ENCODE data around the gene PCDHGA8. TPM values are rescaled to one million over a fixed set of nuclear protein-coding genes. Genes with fewer than 3 reads are reported as not detected.
"Not testable (repeated sequence)": the region's sequence is repeated elsewhere in the genome, so short reads cannot be mapped to it uniquely, and the experiment has no call there.

The PCDHGA8 gene
- total and polyA plus RNA-seq, 4 donors, result 0.02 to 0.75 (median 0.13) TPM

DNA sequence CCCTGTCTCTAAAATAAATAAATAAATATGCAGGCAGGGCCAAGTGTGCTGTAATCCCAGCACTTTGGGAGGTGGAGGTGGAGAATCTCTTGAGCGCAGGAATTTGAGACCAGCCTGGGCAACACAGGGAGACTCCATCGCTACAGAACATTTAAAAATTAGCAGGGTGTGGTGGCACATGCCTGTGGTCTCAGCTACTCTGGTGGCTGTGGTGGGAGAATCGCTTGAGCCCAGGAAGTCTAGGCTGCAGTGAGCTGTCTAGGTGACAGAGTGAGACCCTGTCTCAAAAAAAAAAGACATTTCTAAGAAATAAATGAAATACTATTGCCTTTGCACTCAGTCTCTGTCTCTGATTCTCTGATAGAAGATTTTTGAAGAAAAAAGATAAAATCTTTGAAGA, 19.1 kb downstream of the PCDHGA8 start (continued):
- TF ChIP-seq RAD21 (IDR thresholded peaks at IDR 0.05) (no peak), NR2F2 (IDR thresholded peaks at IDR 0.05) (no peak)

DNA sequence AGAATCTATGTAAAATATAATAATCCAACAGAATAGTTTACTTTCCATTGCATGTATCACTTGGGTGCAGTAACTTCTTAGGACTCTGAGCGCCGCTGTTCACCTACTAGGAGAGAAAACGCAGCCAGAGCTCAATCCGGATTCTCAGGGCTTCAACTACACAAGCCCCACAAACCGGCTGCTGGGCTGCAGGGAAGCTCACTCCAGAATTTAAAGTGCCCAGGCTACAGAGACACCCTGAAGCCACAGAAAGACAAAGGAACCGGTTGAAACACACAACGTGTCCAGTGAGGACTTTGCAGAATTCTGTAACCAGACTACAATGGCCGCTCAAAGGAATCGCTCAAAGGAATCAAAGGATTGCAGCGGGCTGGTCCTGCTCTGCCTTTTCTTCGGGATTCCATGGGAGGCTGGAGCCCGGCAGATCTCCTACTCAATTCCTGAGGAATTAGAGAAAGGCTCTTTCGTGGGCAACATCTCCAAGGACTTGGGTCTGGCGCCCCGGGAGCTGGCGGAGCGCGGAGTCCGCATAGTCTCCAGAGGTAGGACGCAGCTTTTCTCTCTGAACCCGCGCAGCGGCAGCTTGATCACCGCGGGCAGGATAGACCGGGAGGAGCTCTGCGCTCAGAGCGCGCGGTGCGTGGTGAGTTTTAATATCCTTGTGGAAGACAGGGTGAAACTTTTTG, 20.6 kb downstream of the PCDHGA8 start, which contains the start of gene PCDHGA10:
TSS of gene PCDHGA10 (plus strand) at position 134 of the 686 bp plus-strand sequence. CDS start at position 323, 189 bp downstream.
- Histone ChIP-seq H3K36me3 (ENCODE audit: control insufficient read depth in 4 of 4, insufficient read depth in 3 of 4, low read depth in 1 of 4, low read length in 3 of 4) (no peaks in the 10 kb centered on the region), H3K27me3 (ENCODE audit: control insufficient read depth in 4 of 4, insufficient read depth in 4 of 4, low read length in 3 of 4) (peaks cover 0 to 2% (median 0%) of the 10 kb centered on the region in 4 donors), H3K9me3 (ENCODE audit: control insufficient read depth in 4 of 4, low read length in 3 of 4) (peaks cover 26 to 63% (median 27%) of the 10 kb centered on the region in 4 donors), H3K9ac (ENCODE audit: low read depth in 1 of 2, low read length in 2 of 2) (peak within 1 kb of the TSS in 1 of 2 donors; percentile 33), H3K4me3 (ENCODE audit: low read depth in 1 of 3, low read length in 3 of 3) (peak within 1 kb of the TSS; percentile 38 to 83 (median 68)), H3K27ac (ENCODE audit: low read depth in 1 of 2, low read length in 2 of 2) (peak within 1 kb of the TSS in 1 of 2 donors; percentile 44), H3K4me1 (ENCODE audit: control insufficient read depth in 4 of 4, insufficient read depth in 4 of 4, low read length in 3 of 4) (peaks cover 0 to 6% (median 2%) of the 10 kb centered on the region in 4 donors)
- TF ChIP-seq HNF4A (conservative IDR thresholded peaks at IDR 0.05), result no peak
- TF ChIP-seq EGR1 (IDR thresholded peaks at IDR 0.05; ENCODE audit: low read depth in 2 of 2), result no peak
- TF ChIP-seq RAD21 (IDR thresholded peaks at IDR 0.05), result peak; percentile 81
- peak; percentile 72 for TF ChIP-seq YY1 (IDR thresholded peaks at IDR 0.05)
- TF ChIP-seq, protein P1, sequence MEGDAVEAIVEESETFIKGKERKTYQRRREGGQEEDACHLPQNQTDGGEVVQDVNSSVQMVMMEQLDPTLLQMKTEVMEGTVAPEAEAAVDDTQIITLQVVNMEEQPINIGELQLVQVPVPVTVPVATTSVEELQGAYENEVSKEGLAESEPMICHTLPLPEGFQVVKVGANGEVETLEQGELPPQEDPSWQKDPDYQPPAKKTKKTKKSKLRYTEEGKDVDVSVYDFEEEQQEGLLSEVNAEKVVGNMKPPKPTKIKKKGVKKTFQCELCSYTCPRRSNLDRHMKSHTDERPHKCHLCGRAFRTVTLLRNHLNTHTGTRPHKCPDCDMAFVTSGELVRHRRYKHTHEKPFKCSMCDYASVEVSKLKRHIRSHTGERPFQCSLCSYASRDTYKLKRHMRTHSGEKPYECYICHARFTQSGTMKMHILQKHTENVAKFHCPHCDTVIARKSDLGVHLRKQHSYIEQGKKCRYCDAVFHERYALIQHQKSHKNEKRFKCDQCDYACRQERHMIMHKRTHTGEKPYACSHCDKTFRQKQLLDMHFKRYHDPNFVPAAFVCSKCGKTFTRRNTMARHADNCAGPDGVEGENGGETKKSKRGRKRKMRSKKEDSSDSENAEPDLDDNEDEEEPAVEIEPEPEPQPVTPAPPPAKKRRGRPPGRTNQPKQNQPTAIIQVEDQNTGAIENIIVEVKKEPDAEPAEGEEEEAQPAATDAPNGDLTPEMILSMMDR (IDR thresholded peaks at IDR 0.05; ENCODE audit: low read depth, low read length, missing input control), result peak; percentile 66
- no peak for TF ChIP-seq RXRA (IDR thresholded peaks at IDR 0.05)
- TF ChIP-seq, protein P2, sequence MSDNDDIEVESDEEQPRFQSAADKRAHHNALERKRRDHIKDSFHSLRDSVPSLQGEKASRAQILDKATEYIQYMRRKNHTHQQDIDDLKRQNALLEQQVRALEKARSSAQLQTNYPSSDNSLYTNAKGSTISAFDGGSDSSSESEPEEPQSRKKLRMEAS (IDR thresholded peaks at IDR 0.05), result no peak
- no peak for TF ChIP-seq GABPA (IDR thresholded peaks at IDR 0.05 in 1 of 2, conservative IDR thresholded peaks at IDR 0.05 in 1 of 2)
- whole genome bisulfite sequencing, result 12% methylated on average over 31 of the region's 31 CpGs
- DNase-seq (ENCODE audit: low spot score), result peak; percentile 50

DNA sequence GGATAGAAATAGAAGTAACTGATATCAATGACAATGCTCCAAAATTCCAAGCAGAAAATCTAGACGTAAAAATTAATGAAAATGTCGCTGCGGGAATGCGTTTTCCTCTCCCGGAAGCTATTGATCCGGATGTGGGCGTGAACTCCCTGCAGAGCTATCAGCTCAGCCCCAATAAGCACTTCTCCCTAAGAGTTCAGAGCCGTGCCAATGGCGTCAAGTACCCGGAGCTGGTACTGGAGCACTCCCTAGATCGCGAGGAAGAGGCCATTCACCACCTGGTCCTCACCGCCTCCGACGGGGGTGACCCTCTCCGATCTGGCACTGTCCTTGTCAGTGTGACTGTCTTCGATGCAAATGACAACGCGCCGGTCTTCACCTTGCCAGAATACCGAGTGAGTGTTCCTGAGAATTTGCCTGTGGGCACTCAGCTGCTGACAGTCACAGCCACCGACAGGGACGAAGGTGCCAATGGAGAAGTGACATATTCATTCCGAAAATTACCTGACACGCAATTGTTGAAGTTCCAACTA, 21.2 kb downstream of the PCDHGA8 start:
- Histone ChIP-seq H3K27ac (ENCODE audit: low read depth in 1 of 2, low read length in 2 of 2) (peak overlapping the region in 1 of 2 donors; percentile 44), H3K4me3 (ENCODE audit: low read depth in 1 of 3, low read length in 3 of 3) (peak overlapping the region; percentile 38 to 83 (median 68)), H3K9ac (ENCODE audit: low read depth in 1 of 2, low read length in 2 of 2) (no peak overlapping the region), H3K9me3 (ENCODE audit: control insufficient read depth in 4 of 4, low read length in 3 of 4) (peaks cover 31 to 67% (median 32%) of the 10 kb centered on the region in 4 donors), H3K4me1 (ENCODE audit: control insufficient read depth in 4 of 4, insufficient read depth in 4 of 4, low read length in 3 of 4) (peaks cover 0 to 6% (median 2%) of the 10 kb centered on the region in 4 donors), H3K27me3 (ENCODE audit: control insufficient read depth in 4 of 4, insufficient read depth in 4 of 4, low read length in 3 of 4) (peaks cover 0 to 2% (median 0%) of the 10 kb centered on the region in 4 donors), H3K36me3 (ENCODE audit: control insufficient read depth in 4 of 4, insufficient read depth in 3 of 4, low read depth in 1 of 4, low read length in 3 of 4) (no peaks in the 10 kb centered on the region)
- DNase-seq (ENCODE audit: low spot score), result no peak
- 14% methylated on average over 25 of the region's 25 CpGs for WGBS
- TF ChIP-seq, protein P1 (IDR thresholded peaks at IDR 0.05; ENCODE audit: low read depth, low read length, missing input control), result no peak
- TF ChIP-seq TAF1 (conservative IDR thresholded peaks at IDR 0.05), result no peak
- TF ChIP-seq, protein P3, sequence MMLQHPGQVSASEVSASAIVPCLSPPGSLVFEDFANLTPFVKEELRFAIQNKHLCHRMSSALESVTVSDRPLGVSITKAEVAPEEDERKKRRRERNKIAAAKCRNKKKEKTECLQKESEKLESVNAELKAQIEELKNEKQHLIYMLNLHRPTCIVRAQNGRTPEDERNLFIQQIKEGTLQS (IDR thresholded peaks at IDR 0.05), result no peak
- TF ChIP-seq JUND (IDR thresholded peaks at IDR 0.05), result no peak
- TF ChIP-seq YY1 (IDR thresholded peaks at IDR 0.05), result no peak
- TF ChIP-seq HNF4A (conservative IDR thresholded peaks at IDR 0.05), result no peak
- peak in 1 of 2 donors; percentile 16 for TF ChIP-seq GABPA (IDR thresholded peaks at IDR 0.05 in 1 of 2, conservative IDR thresholded peaks at IDR 0.05 in 1 of 2)
- no peak for TF ChIP-seq FOXA2 (IDR thresholded peaks at IDR 0.05)

DNA sequence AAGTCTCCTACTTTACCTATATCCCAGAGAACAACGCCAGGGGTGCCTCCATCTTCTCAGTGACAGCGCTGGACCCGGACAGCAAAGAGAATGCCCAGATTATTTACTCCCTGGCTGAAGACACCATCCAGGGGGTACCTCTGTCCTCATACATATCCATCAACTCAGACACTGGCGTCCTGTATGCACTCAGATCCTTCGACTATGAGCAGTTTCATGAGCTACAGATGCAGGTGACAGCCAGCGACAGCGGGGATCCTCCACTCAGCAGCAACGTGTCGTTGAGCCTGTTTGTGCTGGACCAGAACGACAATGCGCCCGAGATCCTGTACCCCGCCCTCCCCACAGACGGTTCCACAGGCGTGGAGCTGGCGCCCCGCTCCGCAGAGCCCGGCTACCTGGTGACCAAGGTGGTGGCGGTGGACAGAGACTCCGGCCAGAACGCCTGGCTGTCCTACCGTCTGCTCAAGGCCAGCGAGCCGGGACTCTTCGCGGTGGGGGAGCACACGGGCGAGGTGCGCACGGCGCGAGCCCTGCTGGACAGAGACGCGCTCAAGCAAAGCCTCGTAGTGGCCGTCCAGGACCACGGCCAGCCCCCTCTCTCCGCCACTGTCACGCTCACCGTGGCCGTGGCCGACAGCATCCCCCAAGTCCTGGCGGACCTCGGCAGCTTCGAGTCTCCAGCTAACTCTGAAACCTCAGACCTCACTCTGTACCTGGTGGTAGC, 22.3 kb downstream of the PCDHGA8 start:
- not testable (repeated sequence) for DNase-seq (ENCODE audit: low spot score); H3K4me1 ChIP-seq (ENCODE audit: control insufficient read depth in 4 of 4, insufficient read depth in 4 of 4, low read length in 3 of 4); H3K27ac ChIP-seq (ENCODE audit: low read depth in 1 of 2, low read length in 2 of 2); H3K9ac ChIP-seq (ENCODE audit: low read depth in 1 of 2, low read length in 2 of 2); H3K36me3 ChIP-seq (ENCODE audit: control insufficient read depth in 4 of 4, insufficient read depth in 3 of 4, low read depth in 1 of 4, low read length in 3 of 4); H3K27me3 ChIP-seq (ENCODE audit: control insufficient read depth in 4 of 4, insufficient read depth in 4 of 4, low read length in 3 of 4)
- 51% methylated on average over 46 of the region's 46 CpGs for WGBS
- Histone ChIP-seq H3K9me3 (ENCODE audit: control insufficient read depth in 4 of 4, low read length in 3 of 4) (peaks cover 35 to 67% (median 37%) of the 10 kb centered on the region in 4 donors), H3K4me3 (ENCODE audit: low read depth in 1 of 3, low read length in 3 of 3) (peak overlapping the region in 2 of 3 donors; percentile 42 to 83)

DNA sequence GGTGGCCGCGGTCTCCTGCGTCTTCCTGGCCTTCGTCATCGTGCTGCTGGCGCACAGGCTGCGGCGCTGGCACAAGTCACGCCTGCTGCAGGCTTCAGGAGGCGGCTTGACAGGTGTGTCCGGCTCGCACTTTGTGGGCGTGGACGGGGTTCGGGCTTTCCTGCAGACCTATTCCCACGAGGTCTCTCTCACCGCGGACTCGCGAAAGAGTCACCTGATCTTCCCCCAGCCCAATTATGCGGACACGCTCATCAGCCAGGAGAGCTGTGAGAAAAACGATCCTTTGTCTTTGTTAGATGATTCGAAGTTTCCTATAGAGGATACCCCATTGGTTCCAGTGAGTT, 22.8 kb downstream of the PCDHGA8 start:
- not testable (repeated sequence) for H3K9ac ChIP-seq (ENCODE audit: low read depth in 1 of 2, low read length in 2 of 2); H3K4me1 ChIP-seq (ENCODE audit: control insufficient read depth in 4 of 4, insufficient read depth in 4 of 4, low read length in 3 of 4); H3K27me3 ChIP-seq (ENCODE audit: control insufficient read depth in 4 of 4, insufficient read depth in 4 of 4, low read length in 3 of 4); H3K36me3 ChIP-seq (ENCODE audit: control insufficient read depth in 4 of 4, insufficient read depth in 3 of 4, low read depth in 1 of 4, low read length in 3 of 4); H3K4me3 ChIP-seq (ENCODE audit: low read depth in 1 of 3, low read length in 3 of 3); DNase-seq (ENCODE audit: low spot score); H3K27ac ChIP-seq (ENCODE audit: low read depth in 1 of 2, low read length in 2 of 2)
- peaks cover 33 to 66% (median 36%) of the 10 kb centered on the region in 4 donors for H3K9me3 ChIP-seq (ENCODE audit: control insufficient read depth in 4 of 4, low read length in 3 of 4)
- 48% methylated on average over 24 of the region's 24 CpGs for WGBS

Data from liver (tissue), 9 donors.